Measurements from ENCODE around the gene C2orf72.
"Not testable (repeated sequence)": the region's sequence is repeated elsewhere in the genome, so short reads cannot be mapped to it uniquely, and the experiment has no call there.

C2orf72 gene

GRCh38 chr2:231037202-231037730 lies at the start of gene C2orf72:
C2orf72 (plus strand) TSS chr2:231037523; CDS start chr2:231037566, 43 bp downstream.
- DNase-seq (ENCODE audit: extremely low read depth in 1 of 2, low read depth in 1 of 2): no peak

GRCh38 chr2:230989731-230990130 lies 47.6 kb upstream of the C2orf72 start:
- no peak for DNase-seq (ENCODE audit: extremely low read depth in 1 of 2, low read depth in 1 of 2)

GRCh38 chr2:230990131-230990898 lies 47.0 kb upstream of the C2orf72 start:
- DNase-seq (ENCODE audit: extremely low read depth in 1 of 2, low read depth in 1 of 2): no peak

- no peak for DNase-seq (ENCODE audit: extremely low read depth in 1 of 2, low read depth in 1 of 2)
Measured at GRCh38 chr2:230990899-230991150, 46.5 kb upstream of the C2orf72 start.

- no peak for DNase-seq (ENCODE audit: extremely low read depth in 1 of 2, low read depth in 1 of 2)
Measured at GRCh38 chr2:230991598-230991997, 45.7 kb upstream of the C2orf72 start.

- DNase-seq (ENCODE audit: extremely low read depth in 1 of 2, low read depth in 1 of 2): no peak
Measured at GRCh38 chr2:230995821-230996220, 41.5 kb upstream of the C2orf72 start, which contains the start of gene SPATA3. SPATA3 (plus strand) TSS chr2:230996121; CDS start chr2:230996234, 113 bp downstream.

- DNase-seq (ENCODE audit: extremely low read depth in 1 of 2, low read depth in 1 of 2): no peak
Measured at GRCh38 chr2:230996661-230997060, 40.7 kb upstream of the C2orf72 start.

- no peak for DNase-seq (ENCODE audit: extremely low read depth in 1 of 2, low read depth in 1 of 2)
Measured at GRCh38 chr2:230998882-230999281, 38.4 kb upstream of the C2orf72 start.

- DNase-seq (ENCODE audit: extremely low read depth in 1 of 2, low read depth in 1 of 2): no peak
Measured at GRCh38 chr2:230999477-230999876, 37.8 kb upstream of the C2orf72 start.

GRCh38 chr2:231000211-231000904 lies 37.0 kb upstream of the C2orf72 start:
- DNase-seq (ENCODE audit: extremely low read depth in 1 of 2, low read depth in 1 of 2): no peak

- DNase-seq (ENCODE audit: extremely low read depth in 1 of 2, low read depth in 1 of 2): no peak
Measured at GRCh38 chr2:231001036-231001435, 36.3 kb upstream of the C2orf72 start.

- no peak for DNase-seq (ENCODE audit: extremely low read depth in 1 of 2, low read depth in 1 of 2)
Measured at GRCh38 chr2:231001921-231002320, 35.4 kb upstream of the C2orf72 start.

GRCh38 chr2:231002641-231003040 lies 34.7 kb upstream of the C2orf72 start:
- no peak for DNase-seq (ENCODE audit: extremely low read depth in 1 of 2, low read depth in 1 of 2)

GRCh38 chr2:231003186-231003585 lies 34.1 kb upstream of the C2orf72 start:
- DNase-seq (ENCODE audit: extremely low read depth in 1 of 2, low read depth in 1 of 2): no peak

- DNase-seq (ENCODE audit: extremely low read depth in 1 of 2, low read depth in 1 of 2): not testable (repeated sequence)
Measured at GRCh38 chr2:231004930-231005329, 32.4 kb upstream of the C2orf72 start.

GRCh38 chr2:231007286-231008098 lies 29.8 kb upstream of the C2orf72 start:
- DNase-seq (ENCODE audit: extremely low read depth in 1 of 2, low read depth in 1 of 2): no peak

GRCh38 chr2:231008131-231008530 lies 29.2 kb upstream of the C2orf72 start:
- DNase-seq (ENCODE audit: extremely low read depth in 1 of 2, low read depth in 1 of 2): no peak

GRCh38 chr2:231009236-231009919 lies 27.9 kb upstream of the C2orf72 start:
- no peak for DNase-seq (ENCODE audit: extremely low read depth in 1 of 2, low read depth in 1 of 2)

- DNase-seq (ENCODE audit: extremely low read depth in 1 of 2, low read depth in 1 of 2): no peak
Measured at GRCh38 chr2:231010201-231010730, 27.1 kb upstream of the C2orf72 start.

GRCh38 chr2:231011526-231011925 lies 25.8 kb upstream of the C2orf72 start:
- DNase-seq (ENCODE audit: extremely low read depth in 1 of 2, low read depth in 1 of 2): no peak

- DNase-seq (ENCODE audit: extremely low read depth in 1 of 2, low read depth in 1 of 2): no peak
Measured at GRCh38 chr2:231012463-231012862, 24.9 kb upstream of the C2orf72 start.

Data from stimulated activated CD8-positive, alpha-beta memory T cell treated with anti-CD3 and anti-CD28 coated beads, Interleukin-7, amount 100 ng/mL, for 48 hours (primary cell).